Trophoblast cell (in vitro differentiated cells and primary cell): ENCODE results near the gene DENND1A.

Experiments used
- DNase-seq, 2 donors: peaks; one replicate each; pipeline ENCODE4 v3.0.0-alpha.2; 2016
- H2AFZ ChIP-seq: 2 replicates; pipeline ENCODE4 v1.6.1; 2013; ENCODE audit warnings: low read length, moderate library complexity, mild to moderate bottlenecking; ENCODE audit not compliant: insufficient read depth, poor library complexity
- H2AK5ac ChIP-seq: 2 replicates; pipeline ENCODE4 v1.6.1; 2013; ENCODE audit warnings: mild to moderate bottlenecking, low read length
- H2BK120ac ChIP-seq: 2 replicates; pipeline ENCODE4 v1.6.1; 2013; ENCODE audit warnings: low read length, mild to moderate bottlenecking, moderate library complexity; ENCODE audit not compliant: insufficient read depth, poor library complexity
- H2BK12ac ChIP-seq: 2 replicates; pipeline ENCODE4 v1.6.1; 2013; ENCODE audit warnings: mild to moderate bottlenecking, low read length, moderate library complexity
- H2BK5ac ChIP-seq: 2 replicates; pipeline ENCODE4 v1.6.1; 2013; ENCODE audit warnings: low read length, low read depth, moderate library complexity, mild to moderate bottlenecking; ENCODE audit not compliant: poor library complexity
- H3K14ac ChIP-seq: 2 replicates; pipeline ENCODE4 v1.6.1; 2013; ENCODE audit warnings: mild to moderate bottlenecking, low read length
- H3K18ac ChIP-seq: 2 replicates; pipeline ENCODE4 v1.6.1; 2013; ENCODE audit warnings: mild to moderate bottlenecking, low read length
- H3K23ac ChIP-seq: 2 replicates; pipeline ENCODE4 v1.6.1; 2013; ENCODE audit warnings: low read length
- H3K27ac ChIP-seq: 2 replicates; pipeline ENCODE4 v1.5.1; 2013; ENCODE audit warnings: low read depth, mild to moderate bottlenecking, inconsistent platforms, low read length, moderate library complexity
- H3K27me3 ChIP-seq: 2 replicates; pipeline ENCODE4 v1.6.1; 2013; ENCODE audit warnings: inconsistent platforms, mild to moderate bottlenecking, low read length, moderate library complexity; ENCODE audit not compliant: insufficient read depth
- H3K36me3 ChIP-seq, 2 experiments: 1 replicate in 1 of 2; 2 replicates in 1 of 2; pipeline ENCODE4 v1.6.1; 2013; ENCODE audit warnings: low read length in 2 of 2, mild to moderate bottlenecking in 2 of 2, moderate library complexity in 1 of 2; ENCODE audit not compliant: insufficient read depth in 2 of 2, control insufficient read depth in 1 of 2
- H3K4ac ChIP-seq: 2 replicates; pipeline ENCODE4 v1.6.1; 2013; ENCODE audit warnings: low read depth, mild to moderate bottlenecking, low read length, moderate library complexity
- H3K4me1 ChIP-seq, 2 experiments: 1 replicate in 1 of 2; 2 replicates in 1 of 2; pipeline ENCODE4 v1.6.1; 2013; ENCODE audit warnings: low read length in 2 of 2, mild to moderate bottlenecking in 2 of 2, moderate library complexity in 1 of 2; ENCODE audit not compliant: insufficient read depth in 2 of 2, control insufficient read depth in 1 of 2
- H3K4me2 ChIP-seq: 2 replicates; pipeline ENCODE4 v1.6.1; 2013; ENCODE audit warnings: inconsistent platforms, mild to moderate bottlenecking, low read length, moderate library complexity
- H3K4me3 ChIP-seq: 2 replicates; pipeline ENCODE4 v1.5.1; 2013; ENCODE audit warnings: mild to moderate bottlenecking, low read depth, low read length, inconsistent platforms
- H3K79me1 ChIP-seq: one replicate; pipeline ENCODE4 v1.6.1; 2013; ENCODE audit warnings: low read length
- H3K79me2 ChIP-seq: 2 replicates; pipeline ENCODE4 v1.6.1; 2013; ENCODE audit warnings: low read length, mild to moderate bottlenecking; ENCODE audit not compliant: control insufficient read depth, insufficient read depth, poor library complexity
- H3K9ac ChIP-seq: 2 replicates; pipeline ENCODE4 v1.6.1; 2013; ENCODE audit warnings: mild to moderate bottlenecking, low read length
- H3K9me3 ChIP-seq: 2 replicates; pipeline ENCODE4 v1.6.1; 2013; ENCODE audit warnings: low read depth, mild to moderate bottlenecking, control low read depth, inconsistent platforms, low read length; ENCODE audit not compliant: insufficient read depth
- H4K12ac ChIP-seq: 2 replicates; pipeline ENCODE4 v1.6.1; 2013; ENCODE audit warnings: low read depth, mild to moderate bottlenecking, low read length, moderate library complexity
- H4K8ac ChIP-seq: 2 replicates; pipeline ENCODE4 v1.6.1; 2013; ENCODE audit warnings: low read depth, mild to moderate bottlenecking, low read length, moderate library complexity
- H4K91ac ChIP-seq: one replicate; pipeline ENCODE4 v1.6.1; 2013; ENCODE audit warnings: low read depth, mild to moderate bottlenecking, low read length, moderate library complexity
- whole genome bisulfite sequencing: extraction: QIAGEN DNeasy Blood & Tissue Kit; methylation state at CpG from one replicate; pipeline ENCODE4 v1.1.7; 2013; ENCODE audit warnings: missing lambda C conversion rate; ENCODE audit not compliant: insufficient read length, insufficient coverage; ENCODE audit errors: extremely low coverage; 5-methylcytosine and 5-hydroxymethylcytosine counted together

The DENND1A gene

DNA sequence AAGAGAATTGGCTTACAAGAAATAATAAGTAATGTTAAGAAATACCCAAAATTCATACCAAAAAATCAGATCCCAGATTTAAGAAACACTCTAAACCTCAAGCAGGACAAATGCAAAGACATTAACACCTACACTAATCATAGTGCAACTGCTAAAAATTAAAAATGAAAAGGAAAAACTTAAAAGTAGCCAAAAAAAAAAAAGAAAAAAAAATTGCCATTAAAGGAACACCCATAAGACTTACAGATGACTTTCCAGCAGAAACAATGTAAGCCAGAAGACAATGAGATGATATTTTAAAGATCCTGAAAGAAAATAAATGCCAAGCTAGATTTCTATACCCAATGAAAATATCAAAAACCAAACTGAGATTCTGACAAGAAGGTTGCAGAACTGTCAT lies 101.5 kb downstream of the DENND1A start:
- H4K91ac ChIP-seq = no peak overlapping the region
- no peaks in the 10 kb centered on the region for H3K36me3 ChIP-seq
- no peak overlapping the region for H2BK12ac ChIP-seq
- H3K4me1 ChIP-seq = no peaks in the 10 kb centered on the region
- H3K9ac ChIP-seq = no peak overlapping the region
- H4K8ac ChIP-seq = no peak overlapping the region
- no peak overlapping the region for H3K14ac ChIP-seq
- H2AFZ ChIP-seq = no peak overlapping the region
- no peak overlapping the region for H3K4ac ChIP-seq
- no peak overlapping the region for H3K18ac ChIP-seq
- H3K4me2 ChIP-seq = no peak overlapping the region
- H3K27me3 ChIP-seq = no peaks in the 10 kb centered on the region
- no peaks in the 10 kb centered on the region for H3K79me1 ChIP-seq
- H2BK120ac ChIP-seq = no peak overlapping the region
- H3K27ac ChIP-seq = no peak overlapping the region
- no peak overlapping the region for H4K12ac ChIP-seq
- peaks cover 2% of the 10 kb centered on the region for H3K9me3 ChIP-seq
- H3K23ac ChIP-seq = no peak overlapping the region
- H3K4me3 ChIP-seq = no peak overlapping the region
- H2AK5ac ChIP-seq = no peak overlapping the region
- H3K79me2 ChIP-seq = no peaks in the 10 kb centered on the region
- no peak overlapping the region for H2BK5ac ChIP-seq
- no peak for DNase-seq

DNA sequence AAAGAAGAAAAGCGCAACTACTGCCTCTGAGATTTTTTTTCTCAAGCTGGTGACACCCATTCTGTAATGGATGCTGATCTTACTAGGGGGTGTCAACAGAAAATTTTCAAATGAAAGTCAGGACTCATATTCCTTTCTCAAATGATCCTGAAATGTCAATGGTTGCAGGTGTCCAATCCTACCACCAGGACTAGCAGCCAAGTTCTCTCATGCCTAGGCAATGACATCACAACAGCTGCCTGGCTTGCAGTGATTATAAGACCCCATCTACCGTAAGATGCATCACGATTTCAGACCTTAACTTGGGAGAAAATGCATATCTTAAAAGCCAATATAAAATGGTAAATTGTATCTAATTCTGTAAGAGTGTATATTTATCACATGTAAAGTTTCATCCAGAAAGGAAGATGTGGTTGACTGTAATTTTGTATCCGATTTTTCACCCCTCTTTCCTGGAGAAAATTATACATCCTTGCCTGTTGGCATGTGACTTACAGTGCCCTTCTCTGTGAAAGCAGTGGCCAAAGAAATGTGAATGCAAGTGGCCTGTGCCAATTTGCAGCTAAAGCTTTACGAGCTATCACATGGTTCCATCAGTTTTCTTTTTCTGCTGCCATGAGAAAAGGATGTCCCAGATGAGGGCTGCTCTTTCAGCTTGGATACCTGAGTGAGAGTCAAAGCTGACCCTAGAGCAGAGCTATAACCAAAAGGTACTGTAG lies 104.4 kb downstream of the DENND1A start:
- Histone ChIP-seq H2BK5ac (no peak overlapping the region), H2BK12ac (no peak overlapping the region), H3K4me1 (no peaks in the 10 kb centered on the region), H3K14ac (no peak overlapping the region), H3K9me3 (no peaks in the 10 kb centered on the region), H3K36me3 (no peaks in the 10 kb centered on the region), H2AK5ac (no peak overlapping the region), H2BK120ac (no peak overlapping the region), H3K4ac (no peak overlapping the region), H3K79me1 (no peaks in the 10 kb centered on the region), H4K91ac (no peak overlapping the region), H3K4me3 (no peak overlapping the region), H3K27ac (no peak overlapping the region), H3K4me2 (no peak overlapping the region), H4K8ac (no peak overlapping the region), H3K79me2 (no peaks in the 10 kb centered on the region), H3K23ac (no peak overlapping the region), H3K18ac (no peak overlapping the region), H3K27me3 (no peaks in the 10 kb centered on the region), H4K12ac (no peak overlapping the region), H3K9ac (no peak overlapping the region), H2AFZ (no peak overlapping the region)
- peak; percentile 13 to 65 for DNase-seq
- no CpG with 5 or more reads among the region's 5 CpGs for WGBS

DNA sequence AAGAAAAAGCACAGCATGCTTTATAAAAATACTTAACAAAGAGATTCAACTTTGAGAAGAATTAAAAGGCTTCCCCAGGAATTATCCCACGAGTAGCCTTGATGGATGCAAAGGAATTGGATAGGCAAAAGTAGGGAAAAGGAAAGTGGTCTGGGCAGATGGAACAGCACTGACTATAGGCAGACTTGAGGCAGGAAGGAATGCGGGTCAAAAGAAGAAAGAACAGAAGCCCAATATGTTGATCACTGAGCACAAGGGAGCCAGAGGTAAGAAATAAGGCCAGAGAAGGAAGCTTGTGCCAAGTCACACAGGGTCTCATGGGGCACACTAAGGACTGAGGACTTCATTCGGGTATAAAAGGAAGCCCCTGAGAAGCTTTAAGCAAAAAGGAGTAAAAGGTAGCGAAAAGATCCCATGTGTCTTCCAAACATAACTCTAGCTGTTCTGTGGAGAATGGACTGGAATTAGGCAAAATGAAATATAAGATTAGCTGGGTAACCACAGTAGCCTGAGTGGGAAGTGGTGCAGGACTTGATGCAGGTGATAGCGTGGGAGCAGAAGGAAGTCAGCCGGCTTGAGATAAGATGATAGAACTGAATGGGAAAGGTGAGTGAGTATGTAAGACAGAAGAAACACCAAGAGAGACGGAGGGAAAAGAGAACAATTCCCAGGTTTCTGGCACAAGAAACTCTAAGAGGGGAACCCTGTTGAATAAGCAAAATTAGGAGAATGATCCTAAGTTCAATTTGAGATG lies 106.6 kb downstream of the DENND1A start:
- Histone ChIP-seq H3K23ac (no peak overlapping the region), H3K4me3 (no peak overlapping the region), H3K14ac (no peak overlapping the region), H3K4me1 (no peaks in the 10 kb centered on the region), H3K4ac (no peak overlapping the region), H3K18ac (no peak overlapping the region), H2BK5ac (no peak overlapping the region), H2BK12ac (no peak overlapping the region), H3K79me2 (no peaks in the 10 kb centered on the region), H4K8ac (no peak overlapping the region), H4K91ac (no peak overlapping the region), H2AK5ac (no peak overlapping the region), H2AFZ (no peak overlapping the region), H3K27me3 (no peaks in the 10 kb centered on the region), H3K27ac (no peak overlapping the region), H3K36me3 (no peaks in the 10 kb centered on the region), H4K12ac (no peak overlapping the region), H3K9ac (no peak overlapping the region), H3K9me3 (no peaks in the 10 kb centered on the region), H3K79me1 (no peaks in the 10 kb centered on the region), H3K4me2 (no peak overlapping the region), H2BK120ac (no peak overlapping the region)
- no peak for DNase-seq
- WGBS = no CpG with 5 or more reads among the region's 7 CpGs

DNA sequence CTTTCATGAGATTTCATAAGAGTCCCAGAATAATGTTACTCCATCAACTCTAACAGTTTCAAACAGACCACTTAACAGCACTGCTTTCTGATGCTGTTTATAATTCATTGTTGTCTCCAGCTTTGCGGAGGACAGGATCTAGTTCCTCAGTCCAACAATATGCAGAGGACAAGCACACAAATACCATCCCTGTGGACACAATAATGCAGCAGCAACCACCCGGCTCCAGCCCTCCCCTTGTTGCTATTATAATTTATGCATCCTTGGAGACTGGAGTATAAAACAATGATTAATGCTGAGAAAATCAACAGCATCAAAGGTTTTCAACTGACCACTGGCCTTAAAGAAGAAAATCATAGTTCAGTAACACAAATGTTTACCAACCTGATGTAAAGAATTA lies 108.3 kb downstream of the DENND1A start:
- H3K36me3 ChIP-seq = no peaks in the 10 kb centered on the region
- H2BK12ac ChIP-seq = no peak overlapping the region
- no peaks in the 10 kb centered on the region for H3K27me3 ChIP-seq
- H3K4me1 ChIP-seq = no peaks in the 10 kb centered on the region
- no peak overlapping the region for H3K4ac ChIP-seq
- H3K9me3 ChIP-seq = no peaks in the 10 kb centered on the region
- no peak overlapping the region for H4K12ac ChIP-seq
- no peak for DNase-seq
- H3K4me2 ChIP-seq = no peak overlapping the region
- no peak overlapping the region for H2AFZ ChIP-seq
- H2BK5ac ChIP-seq = no peak overlapping the region
- H3K23ac ChIP-seq = no peak overlapping the region
- H2BK120ac ChIP-seq = no peak overlapping the region
- H3K79me1 ChIP-seq = no peaks in the 10 kb centered on the region
- H4K8ac ChIP-seq = no peak overlapping the region
- no peak overlapping the region for H3K18ac ChIP-seq
- WGBS = no CpG with 5 or more reads among the region's 2 CpGs
- no peak overlapping the region for H3K14ac ChIP-seq
- H3K4me3 ChIP-seq = no peak overlapping the region
- H3K79me2 ChIP-seq = no peaks in the 10 kb centered on the region
- no peak overlapping the region for H2AK5ac ChIP-seq
- no peak overlapping the region for H3K27ac ChIP-seq
- H3K9ac ChIP-seq = no peak overlapping the region
- no peak overlapping the region for H4K91ac ChIP-seq
